Common myeloid progenitor, CD34-positive (primary cell): ENCODE data around the gene FZD7.

ENCODE experiments used
- CTCF ChIA-PET: fragments of 350-600 bp; sonication (Branson Sonifier 250); formaldehyde crosslinking; loops from one replicate; lab custom pipeline; 2021; ENCODE audit warnings: antibody characterized with exemption; lab: Charles Lee
- POLR2A ChIA-PET: fragments of 350-600 bp; sonication (Branson Sonifier 250); formaldehyde crosslinking; loops from one replicate; lab custom pipeline; 2021; ENCODE audit warnings: antibody characterized with exemption; lab: Charles Lee
- DNase-seq, 3 donors: peaks; one replicate each; pipeline versions ENCODE4 v3.0.0 to v3.0.0-alpha.2; 2013
- H3K27ac ChIP-seq, 2 experiments: 1 replicate in 1 of 2; 2 replicates in 1 of 2; pipeline ENCODE4 v1.7.0; 2013; ENCODE audit warnings: inconsistent platforms in 2 of 2, low read length in 2 of 2, mild to moderate bottlenecking in 2 of 2, low read depth in 1 of 2, moderate library complexity in 1 of 2; ENCODE audit not compliant: severe bottlenecking in 2 of 2, insufficient read depth in 1 of 2, poor library complexity in 1 of 2
- H3K27me3 ChIP-seq, 5 experiments: replicated peaks in 2 of 5; 1 replicate in 3 of 5; 2 replicates in 2 of 5; pipeline versions ENCODE4 v1.6.1 to v1.7.0; 2013; ENCODE audit warnings: low read length in 4 of 5, mild to moderate bottlenecking in 2 of 5, moderate library complexity in 2 of 5, inconsistent platforms in 1 of 5; ENCODE audit not compliant: insufficient read depth in 5 of 5, control insufficient read depth in 4 of 5
- H3K36me3 ChIP-seq, 4 experiments: 1 replicate in 2 of 4; 2 replicates in 2 of 4; pipeline versions ENCODE4 v1.6.1 to v1.7.0; 2013; ENCODE audit warnings: low read length in 3 of 4, control low read depth in 1 of 4, mild to moderate bottlenecking in 1 of 4; ENCODE audit not compliant: control insufficient read depth in 4 of 4, insufficient read depth in 4 of 4
- H3K4me1 ChIP-seq, 4 experiments: 1 replicate in 3 of 4; 2 replicates in 1 of 4; pipeline versions ENCODE4 v1.6.1 to v1.7.1; 2013; ENCODE audit warnings: low read length in 3 of 4, mild to moderate bottlenecking in 3 of 4, control low read depth in 1 of 4, inconsistent platforms in 1 of 4, moderate library complexity in 1 of 4; ENCODE audit not compliant: control insufficient read depth in 4 of 4, insufficient read depth in 4 of 4; ENCODE audit errors: control extremely low read depth in 1 of 4
- H3K4me3 ChIP-seq, 7 experiments: 1 replicate in 4 of 7; 2 replicates in 3 of 7; pipeline versions ENCODE4 v1.5.1 to v1.7.0; 2013; ENCODE audit warnings: mild to moderate bottlenecking in 7 of 7, low read length in 6 of 7, moderate library complexity in 6 of 7, inconsistent platforms in 2 of 7, low read depth in 2 of 7, control low read depth in 1 of 7; ENCODE audit not compliant: insufficient read depth in 4 of 7, control insufficient read depth in 1 of 7; ENCODE audit errors: extremely low read depth in 1 of 7
- H3K9me3 ChIP-seq, 5 experiments: 1 replicate in 4 of 5; 2 replicates in 1 of 5; pipeline versions ENCODE4 v1.6.1 to v1.7.1; 2013; ENCODE audit warnings: low read length in 4 of 5, mild to moderate bottlenecking in 2 of 5, inconsistent platforms in 1 of 5, low read depth in 1 of 5, moderate library complexity in 1 of 5; ENCODE audit not compliant: control insufficient read depth in 4 of 5, insufficient read depth in 2 of 5; ENCODE audit errors: control extremely low read depth in 1 of 5
- WGBS: methylation state at CpG from one replicate; pipeline ENCODE4 v1.1.5; 2013; ENCODE audit not compliant: insufficient coverage; 5-methylcytosine and 5-hydroxymethylcytosine counted together

FZD7 gene

DNA sequence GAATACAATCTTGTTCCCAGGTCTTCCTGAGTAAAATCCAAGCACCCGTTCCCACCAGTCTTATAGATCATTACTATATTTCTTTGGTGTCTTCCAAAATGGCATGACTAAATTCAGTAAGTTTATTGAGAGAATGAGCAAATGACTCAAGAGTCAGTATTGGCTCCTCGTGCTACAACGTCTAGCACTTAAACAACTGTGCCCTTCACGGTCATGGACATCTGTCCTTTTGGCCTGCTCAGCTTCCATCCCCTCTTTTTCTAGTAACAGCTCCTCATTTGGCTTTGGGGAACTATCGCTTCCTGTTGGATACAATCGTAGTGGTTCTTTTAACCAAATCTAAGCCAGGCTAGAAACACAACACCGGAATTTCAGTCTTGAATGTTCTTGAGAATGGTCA lies 24.1 kb upstream of the FZD7 start:
- H3K36me3 ChIP-seq, result no peaks in the 10 kb centered on the region
- POLR2A ChIA-PET, result interaction anchor here (0.6 kb wide), 1 partner anchor 26 kb away, joined by 3 read pairs; no protein-coding TSS in a partner anchor
- no peaks in the 10 kb centered on the region for H3K4me1 ChIP-seq
- WGBS, result 91% methylated on average over 7 of the region's 7 CpGs
- H3K4me3 ChIP-seq, result no peak overlapping the region
- no peaks in the 10 kb centered on the region for H3K9me3 ChIP-seq
- no peak overlapping the region for H3K27ac ChIP-seq
- CTCF ChIA-PET, result interaction anchor here (0.7 to 1.4 kb wide), 5 partner anchors 9 to 149 kb away, joined by 3 to 6 read pairs (median 3); no protein-coding TSS in a partner anchor
- no peak for DNase-seq
- no peaks in the 10 kb centered on the region for H3K27me3 ChIP-seq

GRCh38 chr2:202014318-202014717 lies 19.3 kb upstream of the FZD7 start:
- no peaks in the 10 kb centered on the region for H3K4me1 ChIP-seq
- H3K27me3 ChIP-seq, result no peaks in the 10 kb centered on the region
- H3K36me3 ChIP-seq, result no peaks in the 10 kb centered on the region
- ChIA-PET CTCF (interaction anchor here (0.9 to 1.1 kb wide), 3 partner anchors 9 to 159 kb away, joined by 3 read pairs; no protein-coding TSS in a partner anchor), POLR2A (no interaction called here)
- H3K9me3 ChIP-seq, result no peaks in the 10 kb centered on the region
- no peak overlapping the region for H3K27ac ChIP-seq
- no peak overlapping the region for H3K4me3 ChIP-seq
- no peak for DNase-seq
- no CpG with 5 or more reads among the region's 6 CpGs for WGBS

DNA sequence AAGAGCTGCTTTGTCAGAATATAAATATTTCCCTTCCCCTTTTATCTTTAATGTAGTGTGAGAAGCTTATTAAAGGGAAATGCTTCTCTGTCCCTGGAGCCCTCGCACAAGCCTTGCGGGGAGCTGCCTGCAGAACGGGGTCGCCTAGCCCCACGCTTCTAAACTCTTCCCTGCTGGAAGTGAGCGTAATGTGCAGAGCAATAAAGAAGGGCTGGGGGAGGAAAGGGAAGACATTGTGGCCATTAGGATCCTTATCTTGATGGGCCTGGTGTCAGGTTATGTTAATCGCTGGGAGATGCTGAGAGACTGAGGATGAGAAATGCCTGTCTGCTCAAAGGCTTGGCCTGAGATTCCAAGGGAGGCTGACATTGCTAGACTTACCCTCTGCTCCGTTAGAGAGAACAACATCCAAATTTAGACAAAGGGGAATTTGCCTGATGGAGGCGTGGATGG lies 18.9 kb upstream of the FZD7 start:
- Histone ChIP-seq H3K4me1 (no peaks in the 10 kb centered on the region), H3K36me3 (no peaks in the 10 kb centered on the region), H3K27ac (no peak overlapping the region), H3K4me3 (no peak overlapping the region), H3K27me3 (no peaks in the 10 kb centered on the region), H3K9me3 (no peaks in the 10 kb centered on the region)
- 78% methylated on average over 7 of the region's 9 CpGs for WGBS
- ChIA-PET POLR2A (no interaction called here), CTCF (interaction anchor here (1.0 to 1.1 kb wide), 2 partner anchors 9 to 16 kb away, joined by 3 read pairs; no protein-coding TSS in a partner anchor)
- no peak for DNase-seq

- no peaks in the 10 kb centered on the region for H3K4me1 ChIP-seq
- no peak overlapping the region for H3K27ac ChIP-seq
- ChIA-PET CTCF (no interaction called here), POLR2A (no interaction called here)
- no peaks in the 10 kb centered on the region for H3K27me3 ChIP-seq
- no peaks in the 10 kb centered on the region for H3K9me3 ChIP-seq
- no peak overlapping the region for H3K4me3 ChIP-seq
- no peaks in the 10 kb centered on the region for H3K36me3 ChIP-seq
- DNase-seq, result no peak
- 93% methylated on average over 3 of the region's 3 CpGs for WGBS
These were observed 18.2 kb upstream of the FZD7 start for GRCh38 chr2:202015471-202015870.

DNA sequence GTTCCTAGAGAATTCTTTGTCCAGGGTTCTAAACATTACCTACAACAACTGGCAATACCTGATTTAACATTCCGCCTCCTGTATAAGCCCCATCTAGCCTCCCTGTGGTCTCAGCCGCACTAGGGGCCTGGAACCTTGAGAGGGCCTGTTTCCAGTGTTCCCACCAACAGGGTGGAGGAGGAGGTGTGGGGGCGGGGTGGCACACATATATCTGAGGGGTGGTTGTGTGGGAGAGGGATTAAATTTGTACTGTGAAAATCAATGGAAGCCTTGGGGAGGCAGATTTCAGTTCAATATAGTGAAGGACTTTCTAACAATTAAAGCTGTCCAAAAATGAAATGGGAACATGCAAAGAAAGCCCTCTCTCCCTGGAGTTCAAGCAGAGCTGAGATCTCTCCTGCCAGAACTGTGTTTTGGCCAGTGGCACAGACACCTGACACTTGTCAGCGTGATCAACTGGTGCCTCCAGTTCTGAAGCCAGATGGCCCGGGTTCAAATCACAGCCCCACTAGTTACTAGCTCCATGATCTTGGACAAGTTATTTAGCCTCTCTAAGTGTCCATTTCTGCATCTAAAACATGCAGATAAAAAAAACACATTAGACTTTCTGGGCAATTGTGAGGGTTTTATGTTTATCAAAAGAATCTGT lies 17.0 kb upstream of the FZD7 start:
- 95% methylated on average over 4 of the region's 5 CpGs for WGBS
- no peaks in the 10 kb centered on the region for H3K36me3 ChIP-seq
- H3K9me3 ChIP-seq, result no peaks in the 10 kb centered on the region
- POLR2A ChIA-PET, result no interaction called here
- H3K27ac ChIP-seq, result no peak overlapping the region
- H3K4me1 ChIP-seq, result no peaks in the 10 kb centered on the region
- H3K4me3 ChIP-seq, result no peak overlapping the region
- CTCF ChIA-PET, result no interaction called here
- H3K27me3 ChIP-seq, result no peaks in the 10 kb centered on the region
- no peak for DNase-seq

DNA sequence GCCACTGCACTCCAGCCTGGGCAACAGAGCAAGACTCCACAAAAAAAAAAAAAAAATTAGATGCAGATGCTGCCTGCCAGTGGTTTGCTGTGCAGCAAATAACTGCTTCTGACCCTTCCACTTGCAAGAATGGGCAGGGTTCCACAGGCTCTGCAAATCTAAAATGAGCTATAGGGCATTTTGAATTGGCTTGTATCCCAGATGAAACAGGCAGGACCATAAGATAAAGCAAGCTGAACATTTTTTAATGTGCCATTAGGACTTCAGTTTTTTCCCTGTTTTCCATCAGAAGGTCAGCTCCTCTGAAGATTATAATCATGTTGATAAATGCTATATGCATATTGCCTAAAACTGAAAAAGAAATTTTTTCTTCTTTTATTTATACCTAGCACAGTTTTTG lies 15.7 kb upstream of the FZD7 start:
- POLR2A ChIA-PET, result no interaction called here
- CTCF ChIA-PET, result interaction anchor here (1.3 to 1.7 kb wide), 4 partner anchors 9 to 157 kb away, joined by 4 read pairs; no protein-coding TSS in a partner anchor
- no peaks in the 10 kb centered on the region for H3K9me3 ChIP-seq
- no peak overlapping the region for H3K4me3 ChIP-seq
- no peaks in the 10 kb centered on the region for H3K4me1 ChIP-seq
- no peaks in the 10 kb centered on the region for H3K36me3 ChIP-seq
- no peaks in the 10 kb centered on the region for H3K27me3 ChIP-seq
- no peak overlapping the region for H3K27ac ChIP-seq
- DNase-seq, result no peak

- ChIA-PET CTCF (interaction anchor here (0.8 to 1.7 kb wide), 7 partner anchors 8 to 158 kb away, joined by 3 to 4 read pairs (median 4); no protein-coding TSS in a partner anchor), POLR2A (interaction anchor here (0.6 kb wide), 2 partner anchors 14 to 168 kb away, joined by 3 read pairs; no protein-coding TSS in a partner anchor)
- peaks cover 0 to under 1% (median 0%) of the 10 kb centered on the region in 5 experiments for H3K27me3 ChIP-seq
- no peak for DNase-seq
- no peaks in the 10 kb centered on the region for H3K9me3 ChIP-seq
- H3K27ac ChIP-seq, result no peak overlapping the region
- H3K4me1 ChIP-seq, result no peaks in the 10 kb centered on the region
- WGBS, result 43% methylated on average over 1 of the region's 2 CpGs
- H3K36me3 ChIP-seq, result no peaks in the 10 kb centered on the region
- no peak overlapping the region for H3K4me3 ChIP-seq
These were observed 14.7 kb upstream of the FZD7 start for GRCh38 chr2:202018950-202019349.
